HEK293T (cell line): ENCODE measurements around the gene RSPH6A.

Experiments
- CTCF ChIA-PET: fragments of 350-600 bp; formaldehyde crosslinking; extraction: SDS; loops from one replicate; lab custom pipeline; 2021; ENCODE audit warnings: antibody characterized with exemption, inconsistent platforms; lab: Yijun Ruan, JAX
- POLR2A ChIA-PET: fragments of 350-600 bp; formaldehyde crosslinking; extraction: SDS; loops from one replicate; lab custom pipeline; 2020; ENCODE audit warnings: antibody characterized with exemption, inconsistent platforms; lab: Yijun Ruan, JAX
- DNase-seq: peaks from one replicate; pipeline ENCODE4 v3.0.0; 2012; ENCODE audit warnings: mixed read lengths; ENCODE audit errors: extremely low spot score
- ARNT ChIP-seq: fragments of 450-650 bp; IDR thresholded peaks from 2 replicates; pipeline ENCODE4 v1.6.1; 2017; ENCODE audit warnings: mild to moderate bottlenecking
- BHLHE40 ChIP-seq: fragments of 450-650 bp; IDR thresholded peaks from 2 replicates; pipeline ENCODE4 v1.6.1; 2016; ENCODE audit warnings: mild to moderate bottlenecking, moderate library complexity, borderline replicate concordance
- CTBP1 ChIP-seq: fragments of 450-650 bp; IDR thresholded peaks from 2 replicates; pipeline ENCODE4 v1.6.1; 2016; ENCODE audit warnings: borderline replicate concordance
- ELF4 ChIP-seq: fragments of 450-650 bp; IDR thresholded peaks from 2 replicates; pipeline ENCODE4 v1.6.1; 2017; ENCODE audit warnings: antibody characterized with exemption
- FOXA1 ChIP-seq: fragments of 450-650 bp; IDR thresholded peaks from 2 replicates; pipeline ENCODE4 v1.6.1; 2016; ENCODE audit warnings: mild to moderate bottlenecking
- FOXK2 ChIP-seq: fragments of 450-650 bp; IDR thresholded peaks from 2 replicates; pipeline ENCODE4 v1.6.1; 2016; ENCODE audit warnings: mild to moderate bottlenecking
- FOXM1 ChIP-seq: fragments of 450-650 bp; IDR thresholded peaks from 2 replicates; pipeline ENCODE4 v1.6.1; 2017; ENCODE audit warnings: mild to moderate bottlenecking, borderline replicate concordance
- HDGF ChIP-seq: fragments of 450-650 bp; IDR thresholded peaks from 2 replicates; pipeline ENCODE4 v1.6.1; 2017; ENCODE audit warnings: antibody characterized with exemption, borderline replicate concordance
- L3MBTL2 ChIP-seq: fragments of 450-650 bp; conservative IDR thresholded peaks from 2 replicates; pipeline ENCODE4 v1.6.1; 2016; ENCODE audit warnings: mild to moderate bottlenecking
- LEF1 ChIP-seq: fragments of 450-650 bp; IDR thresholded peaks from 2 replicates; pipeline ENCODE4 v1.6.1; 2017; ENCODE audit warnings: mild to moderate bottlenecking, borderline replicate concordance
- NFRKB ChIP-seq: fragments of 450-650 bp; IDR thresholded peaks from 2 replicates; pipeline ENCODE4 v1.6.1; 2016; ENCODE audit warnings: mild to moderate bottlenecking, moderate library complexity
- PKNOX1 ChIP-seq: fragments of 450-650 bp; IDR thresholded peaks from 2 replicates; pipeline ENCODE4 v1.6.1; 2016
- SP1 ChIP-seq: fragments of 450-650 bp; IDR thresholded peaks from 2 replicates; pipeline ENCODE4 v1.6.1; 2017
- SUZ12 ChIP-seq: fragments of 450-650 bp; IDR thresholded peaks from 2 replicates; pipeline ENCODE4 v1.6.1; 2016; ENCODE audit warnings: mild to moderate bottlenecking
- TARDBP ChIP-seq: fragments of 450-650 bp; IDR thresholded peaks from 2 replicates; pipeline ENCODE4 v1.6.1; 2016
- ZNF384 ChIP-seq: fragments of 450-650 bp; IDR thresholded peaks from 2 replicates; pipeline ENCODE4 v1.6.1; 2016

RSPH6A gene

DNA sequence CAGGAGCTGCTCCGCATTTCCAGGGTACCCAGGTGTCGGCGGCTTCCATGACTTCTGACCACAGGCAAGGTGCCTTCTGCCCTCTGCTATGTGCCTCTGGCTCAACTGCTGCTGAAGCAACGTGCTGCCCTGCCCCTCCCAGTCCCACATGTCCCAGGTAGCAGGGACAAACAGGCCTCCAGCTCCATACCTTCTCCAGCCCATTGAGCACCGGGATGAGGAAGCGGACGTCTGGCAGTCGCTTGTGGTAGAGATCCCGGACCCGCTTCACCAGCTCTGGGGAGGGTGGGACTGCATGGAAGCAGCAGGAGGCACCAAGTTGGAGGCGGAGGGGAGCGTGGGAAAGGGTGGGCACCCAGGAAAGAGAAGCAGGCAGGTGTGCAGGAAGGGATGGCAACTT is 8.1 kb upstream of the RSPH6A start:
- ChIA-PET CTCF (no interaction called here), POLR2A (no interaction called here)
- TF ChIP-seq ARNT (no peak), ELF4 (no peak), HDGF (no peak), NFRKB (no peak), FOXM1 (no peak), FOXK2 (no peak), CTBP1 (no peak), LEF1 (no peak), SUZ12 (no peak), L3MBTL2 (no peak), PKNOX1 (no peak), ZNF384 (no peak), FOXA1 (no peak)
- DNase-seq, result no peak

GRCh38 chr19:45822716-45823115 is 7.6 kb upstream of the RSPH6A start:
- TF ChIP-seq TARDBP (no peak), NFRKB (no peak), CTBP1 (no peak), FOXM1 (no peak), PKNOX1 (no peak), FOXK2 (no peak), BHLHE40 (no peak), ELF4 (no peak), SUZ12 (no peak), SP1 (no peak), ZNF384 (no peak), HDGF (no peak), FOXA1 (no peak), ARNT (no peak), L3MBTL2 (no peak), LEF1 (no peak)
- DNase-seq, result no peak
- ChIA-PET CTCF (no interaction called here), POLR2A (no interaction called here)

- POLR2A ChIA-PET, result no interaction called here
- no peak for DNase-seq
- TF ChIP-seq ZNF384, result no peak
- TF ChIP-seq L3MBTL2, result no peak
- no peak for TF ChIP-seq ELF4
- no peak for TF ChIP-seq TARDBP
- CTCF ChIA-PET, result no interaction called here
Observed at GRCh38 chr19:45821570-45821969, 6.5 kb upstream of the RSPH6A start.

- CTCF ChIA-PET, result no interaction called here
- DNase-seq, result no peak
- POLR2A ChIA-PET, result no interaction called here
Observed at GRCh38 chr19:45821103-45821521, 6.0 kb upstream of the RSPH6A start.

DNA sequence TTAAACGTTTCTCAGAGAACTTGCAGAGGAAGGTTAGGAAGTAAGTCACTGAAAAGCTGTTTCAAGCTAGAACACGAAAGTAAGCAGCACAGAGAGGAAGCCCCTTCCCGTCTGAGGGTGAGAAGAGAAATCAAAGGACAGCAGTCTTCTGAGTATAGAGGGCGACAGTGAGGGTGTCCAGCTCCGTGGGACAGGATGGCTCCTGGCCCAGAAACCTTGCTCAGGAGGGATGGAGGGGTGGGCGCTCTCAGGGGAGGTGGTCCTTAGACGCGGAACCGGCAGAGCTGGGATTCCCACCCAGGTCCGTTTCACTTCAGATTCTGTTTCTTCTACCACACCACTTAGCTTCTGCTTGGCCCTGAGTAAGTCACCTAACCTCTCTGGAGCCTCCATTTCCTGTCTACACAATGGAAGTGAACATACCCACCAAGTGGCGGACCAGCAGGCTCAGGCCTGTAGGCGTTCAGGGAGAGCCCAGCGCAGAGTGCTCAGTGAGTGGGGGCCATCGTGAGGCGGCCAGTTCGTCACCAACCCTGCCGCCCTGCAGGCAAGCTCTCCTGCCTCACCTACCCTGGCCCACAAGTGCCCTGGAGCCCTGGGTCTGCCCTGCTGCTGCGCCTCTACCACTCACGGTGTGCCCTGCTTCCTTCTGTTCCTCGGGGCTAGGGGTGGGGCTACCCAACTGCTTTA is 5.5 kb upstream of the RSPH6A start:
- ChIA-PET CTCF (no interaction called here), POLR2A (no interaction called here)
- DNase-seq, result no peak
- TF ChIP-seq PKNOX1 (no peak), ELF4 (no peak), SUZ12 (no peak)

More at GRCh38 chr19:45821103-45821521, 6.0 kb upstream of the RSPH6A start:
- TF ChIP-seq ZNF384, result no peak
- TF ChIP-seq FOXM1, result no peak
- TF ChIP-seq SP1, result no peak
- no peak for TF ChIP-seq ELF4

DNA sequence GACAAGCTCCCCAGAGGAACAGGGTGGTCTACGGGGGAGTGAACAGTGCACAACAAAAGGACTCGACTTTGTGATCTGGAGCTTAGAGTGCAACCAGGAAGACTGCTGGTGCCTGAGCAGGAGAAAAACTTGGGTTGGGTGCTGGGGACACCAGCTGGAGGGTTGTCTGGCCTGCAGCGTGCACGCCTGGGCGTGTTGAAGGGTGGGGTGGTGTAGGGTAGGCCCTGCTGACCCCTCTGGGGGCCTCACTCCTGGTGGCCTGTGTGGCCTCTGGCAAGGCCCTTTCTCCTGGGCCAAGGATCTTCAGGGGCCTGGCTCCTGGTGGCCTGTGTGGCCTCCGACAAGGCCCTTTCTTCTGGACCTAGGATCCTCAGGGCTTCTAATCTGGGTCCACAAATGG is 4.7 kb upstream of the RSPH6A start:
- POLR2A ChIA-PET, result no interaction called here
- TF ChIP-seq SUZ12 (no peak), ELF4 (no peak), ZNF384 (no peak), HDGF (no peak), CTBP1 (no peak), FOXM1 (no peak), SP1 (no peak), FOXK2 (no peak), TARDBP (no peak), ARNT (no peak), PKNOX1 (no peak), BHLHE40 (no peak), FOXA1 (no peak), NFRKB (no peak), LEF1 (no peak)

More for the DNA sequence above, 4.7 kb upstream of the RSPH6A start:
- no peak for DNase-seq
- CTCF ChIA-PET, result no interaction called here
